ENCODE measurements around the gene CDC27.
"Not testable (repeated sequence)": the region's sequence is repeated elsewhere in the genome, so short reads cannot be mapped to it uniquely, and the experiment has no call there.

The CDC27 gene

GRCh38 chr17:47126835-47127234 lies 62.3 kb downstream of the CDC27 start:
- DNase-seq, result not testable (repeated sequence)

GRCh38 chr17:47123262-47123661 lies 65.8 kb downstream of the CDC27 start:
- not testable (repeated sequence) for DNase-seq

GRCh38 chr17:47120521-47121095 lies 68.5 kb downstream of the CDC27 start:
- no peak for DNase-seq

- DNase-seq, result no peak
These were observed 69.2 kb downstream of the CDC27 start for GRCh38 chr17:47119746-47120520.

- no peak for DNase-seq
These were observed 71.7 kb downstream of the CDC27 start for GRCh38 chr17:47117386-47117785.

- no peak for DNase-seq
These were observed 83.0 kb downstream of the CDC27 start for GRCh38 chr17:47106130-47106529.

GRCh38 chr17:47105246-47105645 lies 83.8 kb downstream of the CDC27 start:
- DNase-seq, result not testable (repeated sequence)

GRCh38 chr17:47102914-47103313 lies 86.2 kb downstream of the CDC27 start:
- no peak for DNase-seq

- peak; percentile 93 for DNase-seq
These were observed 88.9 kb downstream of the CDC27 start for GRCh38 chr17:47099987-47100711.

GRCh38 chr17:47099451-47099986 lies 89.6 kb downstream of the CDC27 start:
- DNase-seq, result no peak

- no peak for DNase-seq
These were observed 92.8 kb downstream of the CDC27 start for GRCh38 chr17:47096343-47096742.

GRCh38 chr17:47095268-47095667 lies 93.8 kb downstream of the CDC27 start:
- DNase-seq, result no peak

- DNase-seq, result no peak
These were observed 102.0 kb downstream of the CDC27 start for GRCh38 chr17:47087093-47087492.

- DNase-seq, result no peak
These were observed 103.4 kb downstream of the CDC27 start for GRCh38 chr17:47085736-47086135.

GRCh38 chr17:47078801-47079200 lies 110.3 kb downstream of the CDC27 start:
- DNase-seq, result no peak

GRCh38 chr17:47077576-47077975 lies 111.5 kb downstream of the CDC27 start:
- no peak for DNase-seq

- no peak for DNase-seq
These were observed 112.9 kb downstream of the CDC27 start for GRCh38 chr17:47076171-47076570.

- not testable (repeated sequence) for DNase-seq
These were observed 114.7 kb downstream of the CDC27 start for GRCh38 chr17:47074361-47074760.

GRCh38 chr17:47073629-47074028 lies 115.5 kb downstream of the CDC27 start:
- not testable (repeated sequence) for DNase-seq

- no peak for DNase-seq
These were observed 116.2 kb downstream of the CDC27 start for GRCh38 chr17:47072886-47073285.

GRCh38 chr17:47071171-47071570 lies 117.9 kb downstream of the CDC27 start:
- DNase-seq, result not testable (repeated sequence)

GRCh38 chr17:47070266-47070665 lies 118.8 kb downstream of the CDC27 start:
- not testable (repeated sequence) for DNase-seq

All from CD4-positive, alpha-beta T cell treated with Interleukin-10 for 1 hour (primary cell).